ENCODE data around the gene COX8C. TPM values are rescaled to one million over a fixed set of nuclear protein-coding genes. Genes with fewer than 3 reads are reported as not detected.

COX8C gene
- total and polyA plus RNA-seq, 2 donors: not detected

DNA sequence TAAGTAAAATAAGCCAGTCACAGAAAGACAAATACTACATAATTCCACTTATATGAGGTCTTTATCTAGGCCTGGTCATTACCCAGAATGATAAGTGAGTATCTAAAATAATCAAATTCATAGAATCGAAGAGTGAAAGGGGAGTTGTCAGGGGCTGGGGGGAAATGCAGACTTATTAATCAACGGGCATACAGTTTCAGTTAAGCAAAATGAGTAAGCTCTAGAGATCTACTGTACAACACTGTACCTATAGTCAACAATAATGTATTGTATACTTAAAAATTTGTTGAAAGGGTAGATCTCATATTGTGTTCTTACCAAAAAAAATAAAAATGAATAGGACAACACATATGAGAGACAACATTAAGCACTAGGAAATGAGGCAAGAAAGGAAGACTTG lies 27.5 kb upstream of the COX8C start:
- Histone ChIP-seq H3K4me1 (ENCODE audit: control insufficient read depth in 2 of 2, insufficient read depth in 2 of 2, low read length in 2 of 2) (peaks cover 0 to 5% of the 10 kb centered on the region in 2 donors), H3K4me3 (ENCODE audit: low read length in 2 of 2) (no peak overlapping the region), H3K36me3 (ENCODE audit: control insufficient read depth in 2 of 2, insufficient read depth in 2 of 2, low read length in 1 of 2) (no peaks in the 10 kb centered on the region), H3K27me3 (ENCODE audit: control insufficient read depth in 2 of 2, insufficient read depth in 1 of 2, low read length in 1 of 2) (no peaks in the 10 kb centered on the region), H3K27ac (ENCODE audit: low read depth in 1 of 2, low read length in 1 of 2) (no peak overlapping the region), H3K9me3 (ENCODE audit: control insufficient read depth in 2 of 2, insufficient read depth in 1 of 2, low read length in 1 of 2) (no peaks in the 10 kb centered on the region)
- WGBS: 95% methylated on average over 2 of the region's 2 CpGs
- DNase-seq (ENCODE audit: low read depth in 6 of 9, low spot score in 9 of 9): no peak

DNA sequence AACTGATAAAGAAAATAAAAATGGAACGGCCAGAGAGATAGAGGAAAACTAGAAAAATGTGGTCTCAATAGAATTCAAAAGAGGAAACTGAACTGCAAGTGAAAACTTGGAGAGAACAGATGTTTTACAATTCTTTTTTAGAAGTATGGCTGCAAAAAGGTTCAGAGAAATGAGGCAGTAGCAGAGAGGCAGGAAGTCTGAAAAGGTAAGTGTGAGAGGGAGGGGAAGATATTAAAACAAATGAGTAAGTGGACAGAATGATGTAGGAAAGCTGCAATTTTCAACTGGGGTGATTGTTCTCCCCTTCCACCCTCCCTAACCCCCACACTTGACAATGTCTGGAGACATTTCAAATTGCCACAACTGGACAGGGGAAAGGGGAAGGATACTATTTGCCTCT lies 27.0 kb upstream of the COX8C start:
- Histone ChIP-seq H3K27me3 (ENCODE audit: control insufficient read depth in 2 of 2, insufficient read depth in 1 of 2, low read length in 1 of 2) (no peaks in the 10 kb centered on the region), H3K36me3 (ENCODE audit: control insufficient read depth in 2 of 2, insufficient read depth in 2 of 2, low read length in 1 of 2) (no peaks in the 10 kb centered on the region), H3K4me3 (ENCODE audit: low read length in 2 of 2) (no peak overlapping the region), H3K4me1 (ENCODE audit: control insufficient read depth in 2 of 2, insufficient read depth in 2 of 2, low read length in 2 of 2) (peaks cover 0 to 5% of the 10 kb centered on the region in 2 donors), H3K9me3 (ENCODE audit: control insufficient read depth in 2 of 2, insufficient read depth in 1 of 2, low read length in 1 of 2) (no peaks in the 10 kb centered on the region), H3K27ac (ENCODE audit: low read depth in 1 of 2, low read length in 1 of 2) (no peak overlapping the region)
- WGBS: 13% methylated on average over 1 of the region's 1 CpG
- no peak for DNase-seq (ENCODE audit: low read depth in 6 of 9, low spot score in 9 of 9)

- Histone ChIP-seq H3K4me1 (ENCODE audit: control insufficient read depth in 2 of 2, insufficient read depth in 2 of 2, low read length in 2 of 2) (peaks cover 0 to 5% of the 10 kb centered on the region in 2 donors), H3K27ac (ENCODE audit: low read depth in 1 of 2, low read length in 1 of 2) (no peak overlapping the region), H3K36me3 (ENCODE audit: control insufficient read depth in 2 of 2, insufficient read depth in 2 of 2, low read length in 1 of 2) (no peaks in the 10 kb centered on the region), H3K4me3 (ENCODE audit: low read length in 2 of 2) (no peak overlapping the region), H3K9me3 (ENCODE audit: control insufficient read depth in 2 of 2, insufficient read depth in 1 of 2, low read length in 1 of 2) (no peaks in the 10 kb centered on the region), H3K27me3 (ENCODE audit: control insufficient read depth in 2 of 2, insufficient read depth in 1 of 2, low read length in 1 of 2) (no peaks in the 10 kb centered on the region)
- no peak for DNase-seq (ENCODE audit: low read depth in 6 of 9, low spot score in 9 of 9)
Measured at GRCh38 chr14:93320489-93320888, 26.5 kb upstream of the COX8C start.

DNA sequence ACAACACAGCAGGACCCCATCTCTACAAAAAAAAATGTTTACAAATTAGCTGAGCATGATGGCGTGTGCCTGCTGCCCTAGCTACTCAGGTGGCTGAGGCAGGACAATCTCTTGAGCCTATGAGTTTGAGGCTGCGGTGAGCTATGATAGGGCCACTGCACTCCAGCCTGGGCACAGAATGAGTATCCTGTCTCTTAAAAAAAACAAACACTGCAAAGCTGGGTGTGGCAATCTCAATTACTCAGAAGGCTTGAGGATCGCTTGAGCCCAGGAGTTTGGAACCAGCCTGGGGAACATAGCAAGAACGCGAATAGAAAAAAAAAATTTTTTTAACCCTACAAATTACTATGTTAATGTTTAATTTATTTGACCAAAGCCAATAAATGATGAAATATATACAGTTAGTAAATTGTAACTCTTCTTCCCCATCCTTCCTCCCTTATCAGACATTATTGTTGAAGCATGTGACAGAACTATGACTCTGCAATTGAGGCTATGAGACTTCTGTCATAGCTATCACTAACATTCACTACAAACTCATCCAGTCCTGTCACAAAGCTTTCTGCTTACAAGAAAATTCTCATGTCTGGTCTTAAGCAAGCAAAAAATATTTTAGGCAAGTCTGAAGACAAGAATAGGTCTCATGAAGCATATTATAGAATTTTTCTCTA lies 23.9 kb upstream of the COX8C start:
- no peak overlapping the region for H3K27ac ChIP-seq (ENCODE audit: low read depth in 1 of 2, low read length in 1 of 2)
- no peak for DNase-seq (ENCODE audit: low read depth in 6 of 9, low spot score in 9 of 9)
- no peak overlapping the region for H3K4me3 ChIP-seq (ENCODE audit: low read length in 2 of 2)
- peaks cover 0 to 5% of the 10 kb centered on the region in 2 donors for H3K4me1 ChIP-seq (ENCODE audit: control insufficient read depth in 2 of 2, insufficient read depth in 2 of 2, low read length in 2 of 2)
- WGBS: 98% methylated on average over 5 of the region's 5 CpGs
- no peaks in the 10 kb centered on the region for H3K27me3 ChIP-seq (ENCODE audit: control insufficient read depth in 2 of 2, insufficient read depth in 1 of 2, low read length in 1 of 2)
- no peaks in the 10 kb centered on the region for H3K36me3 ChIP-seq (ENCODE audit: control insufficient read depth in 2 of 2, insufficient read depth in 2 of 2, low read length in 1 of 2)
- H3K9me3 ChIP-seq (ENCODE audit: control insufficient read depth in 2 of 2, insufficient read depth in 1 of 2, low read length in 1 of 2): no peaks in the 10 kb centered on the region

DNA sequence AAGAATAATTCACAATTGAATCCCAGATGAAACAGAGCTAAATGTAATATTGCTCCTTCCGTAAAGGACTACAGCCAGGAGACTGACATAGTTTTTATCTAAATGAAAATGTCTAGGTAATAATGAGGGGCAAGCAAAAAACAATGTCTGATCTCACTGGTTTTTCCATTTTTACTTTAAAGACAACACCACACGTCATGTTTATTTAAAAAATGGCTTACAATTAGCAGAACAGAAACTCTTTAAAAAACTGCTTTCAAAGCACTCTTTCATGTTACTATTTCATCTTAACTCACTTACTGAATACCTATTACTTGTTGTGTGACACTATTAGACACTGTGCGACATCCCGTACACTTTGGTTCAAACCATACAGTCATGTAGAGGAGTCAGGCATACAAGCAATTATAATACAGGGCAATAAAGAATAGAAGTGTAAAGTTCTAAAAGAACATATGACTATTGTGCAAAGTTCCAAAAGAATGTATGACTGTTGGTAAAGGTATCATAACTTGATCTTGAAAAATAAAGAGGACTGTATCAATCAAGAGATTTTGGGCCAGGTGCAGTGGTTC lies 23.3 kb upstream of the COX8C start:
- Histone ChIP-seq H3K27me3 (ENCODE audit: control insufficient read depth in 2 of 2, insufficient read depth in 1 of 2, low read length in 1 of 2) (no peaks in the 10 kb centered on the region), H3K4me3 (ENCODE audit: low read length in 2 of 2) (no peak overlapping the region), H3K36me3 (ENCODE audit: control insufficient read depth in 2 of 2, insufficient read depth in 2 of 2, low read length in 1 of 2) (no peaks in the 10 kb centered on the region), H3K27ac (ENCODE audit: low read depth in 1 of 2, low read length in 1 of 2) (no peak overlapping the region), H3K4me1 (ENCODE audit: control insufficient read depth in 2 of 2, insufficient read depth in 2 of 2, low read length in 2 of 2) (peaks cover 0 to 5% of the 10 kb centered on the region in 2 donors), H3K9me3 (ENCODE audit: control insufficient read depth in 2 of 2, insufficient read depth in 1 of 2, low read length in 1 of 2) (no peaks in the 10 kb centered on the region)
- DNase-seq (ENCODE audit: low read depth in 6 of 9, low spot score in 9 of 9): no peak
- 96% methylated on average over 4 of the region's 4 CpGs for WGBS

DNA sequence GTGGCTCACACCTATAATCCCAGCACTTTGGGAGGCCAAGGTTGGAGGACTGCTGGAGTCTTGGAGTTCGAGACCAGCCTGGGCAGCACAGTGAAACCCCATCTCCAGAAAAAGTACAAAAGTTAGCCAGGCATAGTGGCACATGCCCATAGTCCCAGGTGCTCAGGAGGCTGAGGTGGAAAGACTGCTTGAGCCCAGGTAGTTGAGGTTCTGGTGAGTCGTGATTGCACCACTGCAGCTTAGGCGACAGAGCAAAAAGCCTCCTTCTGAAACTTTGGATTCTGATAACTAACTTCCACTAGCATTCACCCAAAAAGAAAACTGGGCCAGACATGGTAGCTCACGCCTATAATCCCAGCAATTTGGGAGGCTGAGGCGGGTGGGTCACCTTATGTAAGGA lies 20.8 kb upstream of the COX8C start:
- Histone ChIP-seq H3K27me3 (ENCODE audit: control insufficient read depth in 2 of 2, insufficient read depth in 1 of 2, low read length in 1 of 2) (no peaks in the 10 kb centered on the region), H3K27ac (ENCODE audit: low read depth in 1 of 2, low read length in 1 of 2) (no peak overlapping the region), H3K4me3 (ENCODE audit: low read length in 2 of 2) (no peak overlapping the region), H3K4me1 (ENCODE audit: control insufficient read depth in 2 of 2, insufficient read depth in 2 of 2, low read length in 2 of 2) (peaks cover 1 to 5% of the 10 kb centered on the region in 2 donors), H3K9me3 (ENCODE audit: control insufficient read depth in 2 of 2, insufficient read depth in 1 of 2, low read length in 1 of 2) (no peaks in the 10 kb centered on the region), H3K36me3 (ENCODE audit: control insufficient read depth in 2 of 2, insufficient read depth in 2 of 2, low read length in 1 of 2) (no peaks in the 10 kb centered on the region)
- DNase-seq (ENCODE audit: low read depth in 6 of 9, low spot score in 9 of 9): no peak
- 98% methylated on average over 5 of the region's 5 CpGs for WGBS

DNA sequence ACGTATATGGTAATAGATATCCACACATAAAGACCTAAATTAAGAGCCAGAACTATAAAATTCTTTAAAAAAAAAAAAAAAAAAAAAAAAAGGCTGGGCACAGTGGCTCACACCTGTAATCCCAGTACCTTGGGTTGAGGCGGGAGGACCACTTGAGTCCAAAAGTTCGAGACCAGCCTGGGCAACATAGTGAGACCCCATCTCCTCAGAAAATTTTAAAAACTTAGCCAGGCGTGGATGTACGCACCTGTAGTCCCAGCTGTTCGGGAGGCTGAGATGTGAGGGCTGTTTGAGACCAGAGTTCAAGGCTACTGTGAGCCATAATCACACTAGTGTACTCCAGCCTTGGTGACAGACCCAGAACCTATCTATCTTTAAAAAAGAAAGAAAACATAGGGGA lies 18.4 kb upstream of the COX8C start:
- Histone ChIP-seq H3K4me3 (ENCODE audit: low read length in 2 of 2) (no peak overlapping the region), H3K36me3 (ENCODE audit: control insufficient read depth in 2 of 2, insufficient read depth in 2 of 2, low read length in 1 of 2) (no peaks in the 10 kb centered on the region), H3K9me3 (ENCODE audit: control insufficient read depth in 2 of 2, insufficient read depth in 1 of 2, low read length in 1 of 2) (no peaks in the 10 kb centered on the region), H3K27me3 (ENCODE audit: control insufficient read depth in 2 of 2, insufficient read depth in 1 of 2, low read length in 1 of 2) (no peaks in the 10 kb centered on the region), H3K27ac (ENCODE audit: low read depth in 1 of 2, low read length in 1 of 2) (no peak overlapping the region), H3K4me1 (ENCODE audit: control insufficient read depth in 2 of 2, insufficient read depth in 2 of 2, low read length in 2 of 2) (peaks cover 11 to 12% of the 10 kb centered on the region in 2 donors)
- DNase-seq (ENCODE audit: low read depth in 6 of 9, low spot score in 9 of 9): no peak
- 98% methylated on average over 6 of the region's 6 CpGs for WGBS

DNA sequence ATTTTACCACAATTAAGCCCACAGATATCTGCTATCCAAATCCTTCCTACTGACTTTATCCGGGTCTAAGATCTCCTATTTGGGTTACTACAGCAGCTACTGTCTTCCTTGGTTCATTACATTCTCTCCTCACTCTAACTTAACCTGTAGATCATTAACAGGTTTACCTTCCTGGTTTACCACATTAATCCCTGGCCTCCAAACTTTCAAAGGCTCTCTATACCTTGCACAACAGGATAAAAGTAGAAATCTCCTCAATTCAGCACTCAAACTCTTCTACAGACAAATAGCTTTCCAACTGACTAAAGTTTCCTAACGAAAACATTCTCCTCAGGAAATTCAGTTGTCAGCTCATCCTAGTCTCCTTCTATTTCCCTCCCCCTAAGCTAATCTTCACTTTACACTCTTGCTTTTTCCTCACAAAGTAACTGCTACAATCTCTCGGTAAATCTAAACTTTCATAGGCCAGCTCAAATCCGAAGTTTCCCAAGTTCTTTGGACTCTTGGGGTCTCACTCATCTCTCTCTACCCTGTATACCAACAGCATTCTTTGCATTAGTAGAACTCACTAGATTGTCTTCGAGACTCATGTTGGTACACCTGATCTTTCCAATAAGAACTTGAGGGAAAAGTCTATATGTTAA lies 16.9 kb upstream of the COX8C start:
- H3K27ac ChIP-seq (ENCODE audit: low read depth in 1 of 2, low read length in 1 of 2): no peak overlapping the region
- no peaks in the 10 kb centered on the region for H3K9me3 ChIP-seq (ENCODE audit: control insufficient read depth in 2 of 2, insufficient read depth in 1 of 2, low read length in 1 of 2)
- H3K27me3 ChIP-seq (ENCODE audit: control insufficient read depth in 2 of 2, insufficient read depth in 1 of 2, low read length in 1 of 2): no peaks in the 10 kb centered on the region
- no peaks in the 10 kb centered on the region for H3K36me3 ChIP-seq (ENCODE audit: control insufficient read depth in 2 of 2, insufficient read depth in 2 of 2, low read length in 1 of 2)
- peaks cover 13 to 15% of the 10 kb centered on the region in 2 donors for H3K4me1 ChIP-seq (ENCODE audit: control insufficient read depth in 2 of 2, insufficient read depth in 2 of 2, low read length in 2 of 2)
- no peak for DNase-seq (ENCODE audit: low read depth in 6 of 9, low spot score in 9 of 9)
- no peak overlapping the region for H3K4me3 ChIP-seq (ENCODE audit: low read length in 2 of 2)
- whole genome bisulfite sequencing: 93% methylated on average over 5 of the region's 5 CpGs

- Histone ChIP-seq H3K4me3 (ENCODE audit: low read length in 2 of 2) (no peak overlapping the region), H3K4me1 (ENCODE audit: control insufficient read depth in 2 of 2, insufficient read depth in 2 of 2, low read length in 2 of 2) (peaks cover 13 to 15% of the 10 kb centered on the region in 2 donors), H3K36me3 (ENCODE audit: control insufficient read depth in 2 of 2, insufficient read depth in 2 of 2, low read length in 1 of 2) (no peaks in the 10 kb centered on the region), H3K27ac (ENCODE audit: low read depth in 1 of 2, low read length in 1 of 2) (no peak overlapping the region), H3K27me3 (ENCODE audit: control insufficient read depth in 2 of 2, insufficient read depth in 1 of 2, low read length in 1 of 2) (no peaks in the 10 kb centered on the region), H3K9me3 (ENCODE audit: control insufficient read depth in 2 of 2, insufficient read depth in 1 of 2, low read length in 1 of 2) (no peaks in the 10 kb centered on the region)
- 99% methylated on average over 2 of the region's 2 CpGs for WGBS
- no peak for DNase-seq (ENCODE audit: low read depth in 6 of 9, low spot score in 9 of 9)
Measured at GRCh38 chr14:93330609-93331000, 16.4 kb upstream of the COX8C start.

Data from thymus (tissue), 11 donors.